H4 (cell line): ENCODE data around the gene SERPINH1. TPM values are rescaled to one million over a fixed set of nuclear protein-coding genes. Genes with fewer than 3 reads are reported as not detected.
A peak's percentile ranks its signal among the peaks of the same experiment; 100 is the strongest.

ENCODE experiments used
- DNase-seq: peaks from one replicate; pipeline ENCODE4 v3.0.0-alpha.2; 2015; ENCODE audit warnings: low spot score
- total RNA-seq: library from RNA; depleted of rRNA; stranded (reverse); fragments of >200 nt; shearing (Covaris generic); gene quantifications from 2 replicates; pipeline ENCODE4 v1.2.3, GENCODE V29; 2014

The SERPINH1 gene
- total RNA-seq, 1 experiment from 2014 or later: 986 TPM

DNA sequence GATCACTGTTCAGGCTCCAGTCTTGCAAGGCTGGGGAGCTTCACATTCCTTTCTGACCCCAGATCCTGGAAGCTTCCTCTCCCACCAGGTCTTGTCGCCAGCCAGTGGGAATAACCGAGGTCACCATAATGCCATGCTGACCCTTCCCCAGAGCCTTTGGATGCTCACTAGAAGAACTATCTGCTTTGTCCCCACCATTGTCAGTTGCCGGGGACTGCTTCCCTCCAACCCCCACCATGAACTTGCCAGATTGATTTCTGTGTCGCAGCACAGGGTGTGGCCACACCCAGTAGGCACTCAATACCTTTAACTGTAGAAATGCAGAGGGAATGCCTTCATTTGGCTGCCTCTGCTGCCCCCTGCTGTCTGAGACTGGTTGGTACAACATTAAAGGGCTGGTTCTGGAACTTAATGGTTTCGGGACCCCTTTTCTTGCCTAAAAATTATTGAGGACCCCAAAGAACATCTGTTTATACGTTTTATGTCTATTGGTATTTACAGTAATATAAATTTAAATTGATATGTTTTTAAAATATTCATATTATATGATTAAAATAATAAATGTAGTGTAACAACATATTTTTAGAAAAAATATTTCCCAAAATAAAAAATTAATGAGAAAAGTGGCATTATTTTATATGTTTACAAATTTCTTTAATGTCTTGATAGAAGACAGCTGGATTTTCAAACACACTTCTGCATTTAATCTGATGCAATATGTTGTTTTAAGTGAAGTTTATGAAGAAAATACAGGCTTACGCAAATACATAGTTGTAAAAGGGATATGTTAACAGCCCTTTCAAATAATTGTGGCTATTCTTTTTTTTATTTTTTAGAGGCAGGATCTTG is 29.6 kb upstream of the SERPINH1 start:
- peak; percentile 65 for DNase-seq

GRCh38 chr11:75533896-75534258 is 28.2 kb upstream of the SERPINH1 start:
- DNase-seq: no peak

DNA sequence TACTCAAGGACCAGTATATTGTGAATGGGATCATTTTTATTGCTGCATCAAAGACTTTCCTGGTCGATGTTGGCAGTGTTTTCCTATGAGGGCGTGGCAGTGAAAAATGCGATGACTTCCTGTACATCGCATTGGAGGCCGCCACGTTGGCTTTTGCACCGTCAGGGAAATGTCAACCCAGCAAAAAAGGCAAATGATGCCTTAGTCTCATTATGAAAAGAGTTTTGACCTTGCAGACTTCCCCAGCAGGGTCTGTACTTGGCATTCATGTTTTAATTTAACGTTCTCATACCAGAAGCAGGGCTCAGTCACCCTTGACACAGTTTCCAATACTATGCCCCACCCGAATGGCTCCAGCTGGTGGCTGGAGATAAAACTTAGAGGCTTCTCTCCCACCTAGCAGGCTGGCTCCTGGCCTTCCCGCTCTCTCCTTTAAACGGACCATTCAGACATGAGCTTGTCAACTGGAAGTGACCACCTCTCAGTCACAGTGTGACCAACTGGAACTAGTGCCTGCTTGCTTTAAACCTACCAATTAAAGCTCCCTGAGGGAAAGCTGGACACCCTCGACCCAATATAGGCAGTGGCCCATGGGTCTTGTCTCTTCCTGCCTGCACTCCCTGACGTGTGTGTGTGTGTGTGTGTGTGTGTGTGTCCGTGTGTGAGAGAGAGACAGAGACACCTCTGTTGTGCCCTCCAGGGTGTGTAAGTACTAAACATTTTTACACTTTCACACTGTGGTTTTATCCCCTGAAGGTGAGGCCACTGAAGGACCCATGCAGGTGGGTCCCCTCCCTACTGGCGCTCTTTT is 27.6 kb upstream of the SERPINH1 start:
- DNase-seq: no peak

DNA sequence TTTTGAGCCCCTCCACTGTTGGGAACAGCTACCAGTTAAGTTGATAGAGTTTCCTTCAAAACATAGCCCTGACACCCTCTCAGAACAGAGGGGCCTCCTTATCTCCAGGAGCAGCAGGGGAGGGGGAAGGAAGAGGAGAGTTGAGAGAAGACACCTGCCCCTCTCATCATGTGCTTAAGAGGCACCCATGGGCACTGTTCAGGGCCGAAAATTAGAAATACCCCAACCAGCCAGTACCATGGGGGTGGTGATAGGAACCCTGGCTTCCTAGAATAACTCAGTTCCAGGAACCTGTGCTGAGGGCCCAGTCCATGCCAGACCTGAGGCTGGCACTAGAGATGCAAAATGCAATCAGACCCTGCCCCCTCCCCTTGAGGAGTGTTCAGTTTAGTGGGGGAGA is 27.0 kb upstream of the SERPINH1 start:
- DNase-seq: no peak

- no peak for DNase-seq
Observed at GRCh38 chr11:75536786-75537641, 25.0 kb upstream of the SERPINH1 start.

DNA sequence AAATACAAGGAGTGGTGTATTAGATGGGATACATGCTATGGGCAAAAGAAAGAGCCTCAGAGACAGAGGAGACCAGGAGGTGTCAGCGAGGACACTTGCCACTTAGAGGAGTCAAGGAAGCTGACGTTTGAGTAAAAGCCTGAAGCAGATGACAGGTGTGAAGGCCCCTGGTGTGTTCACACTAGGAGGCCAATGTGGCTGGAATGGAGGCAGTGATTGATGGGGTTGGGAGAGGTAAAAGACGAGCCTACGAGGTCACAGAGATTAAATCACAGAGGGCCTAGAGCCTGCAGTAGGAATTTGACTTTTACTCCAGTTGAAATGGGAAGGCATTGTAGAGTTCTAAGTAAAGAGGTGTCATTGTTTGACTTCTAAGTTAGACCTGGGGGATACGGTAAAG is 24.3 kb upstream of the SERPINH1 start:
- DNase-seq: no peak

DNA sequence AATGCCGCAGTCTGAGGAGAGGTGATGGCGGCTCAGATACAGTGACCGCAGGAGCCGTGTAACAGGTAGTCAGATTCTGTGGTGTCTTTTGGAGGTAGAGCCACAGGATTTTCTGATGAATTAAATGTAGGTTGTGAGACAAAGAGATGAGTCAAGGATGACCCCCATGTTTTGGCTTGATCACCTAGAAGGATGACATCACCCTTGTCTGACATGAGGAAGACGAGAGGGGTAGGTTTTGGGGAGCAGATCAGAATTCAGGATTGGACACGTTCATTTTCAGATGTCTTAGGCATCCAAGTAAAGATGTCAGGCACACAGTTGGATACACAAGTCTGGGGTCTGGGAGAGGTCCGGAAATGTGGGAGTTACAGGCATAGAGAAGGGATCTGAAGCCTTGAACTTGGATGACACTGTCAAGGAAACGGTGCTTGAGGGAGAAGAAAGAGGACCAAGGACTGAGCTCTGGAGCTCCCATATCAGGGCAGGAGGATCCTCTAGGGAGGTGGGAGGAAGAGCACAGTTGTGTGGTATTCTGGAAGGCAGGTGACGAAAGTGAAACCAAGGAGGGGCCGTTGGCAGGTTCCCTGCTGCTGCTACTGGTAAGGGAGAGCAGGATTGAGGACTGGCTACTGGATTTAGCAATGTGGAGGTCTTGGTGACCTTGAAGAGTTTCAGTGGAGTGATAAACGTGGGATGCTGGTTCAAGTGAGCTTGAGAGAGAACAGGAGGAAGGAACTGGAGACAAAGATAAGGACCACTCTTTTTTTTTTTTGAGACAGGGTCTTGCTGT is 23.7 kb upstream of the SERPINH1 start:
- no peak for DNase-seq

- DNase-seq: no peak
Observed at GRCh38 chr11:75539459-75540334, 22.4 kb upstream of the SERPINH1 start.

GRCh38 chr11:75541193-75542087 is 20.6 kb upstream of the SERPINH1 start:
- no peak for DNase-seq

- no peak for DNase-seq
Observed at GRCh38 chr11:75542088-75542438, 20.0 kb upstream of the SERPINH1 start.

DNA sequence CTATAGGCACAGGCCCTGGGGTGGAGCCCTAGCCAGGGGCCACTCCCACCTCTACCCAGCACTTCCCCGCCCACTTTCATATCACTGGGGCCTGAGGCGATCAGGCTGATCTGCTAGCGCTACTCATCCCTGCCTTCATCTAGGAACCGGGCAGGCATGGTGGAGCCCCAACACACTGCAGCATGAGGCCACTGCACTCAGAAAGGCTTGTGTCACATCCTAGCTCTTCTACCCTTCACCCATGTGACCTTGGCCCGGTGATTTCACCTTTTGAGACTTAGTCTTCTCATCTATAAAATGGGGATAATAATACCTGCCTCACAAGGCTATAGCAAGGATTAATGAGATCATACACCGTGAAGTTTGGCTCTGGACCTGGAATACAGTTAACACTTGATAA is 18.2 kb upstream of the SERPINH1 start:
- no peak for DNase-seq

DNA sequence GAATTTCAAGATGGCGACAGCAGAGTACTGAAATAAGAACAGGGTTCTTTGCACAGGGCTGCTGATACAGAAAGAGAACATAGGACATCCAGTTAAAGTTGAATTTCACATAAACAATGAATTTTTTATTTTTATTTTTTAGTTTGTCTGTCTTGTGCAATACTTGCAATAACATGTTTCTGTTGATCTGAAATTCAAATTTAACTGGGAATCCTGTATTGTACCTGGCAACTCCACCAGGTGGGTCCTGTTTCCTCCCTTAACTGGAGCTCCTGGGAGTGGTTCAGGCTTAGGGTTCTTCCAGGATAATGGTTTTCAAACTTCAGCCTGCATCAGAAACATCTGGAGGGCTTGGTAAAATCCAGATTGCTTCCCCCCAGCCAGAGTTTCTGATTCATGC is 14.9 kb upstream of the SERPINH1 start:
- no peak for DNase-seq

DNA sequence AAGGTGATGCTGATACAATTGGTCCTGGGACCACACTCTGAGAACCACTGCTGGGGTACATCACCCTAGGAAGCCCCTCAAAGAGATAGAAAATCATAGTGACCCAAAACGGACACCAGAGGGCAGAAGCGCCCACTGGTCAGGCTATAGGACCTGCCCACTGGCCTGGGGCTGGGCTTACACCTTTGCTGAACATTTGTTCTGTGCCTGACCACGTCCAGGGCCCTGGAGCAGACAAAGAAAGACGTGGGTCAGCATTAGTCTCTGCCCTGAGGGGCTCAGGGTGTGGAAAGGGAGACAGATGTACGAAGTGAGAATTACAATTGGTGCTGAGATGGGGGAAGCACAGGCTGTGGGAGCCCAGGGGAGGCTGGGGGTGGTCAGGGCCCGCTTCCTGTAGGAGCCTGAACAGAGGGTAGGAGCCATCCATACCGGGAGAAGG is 14.4 kb upstream of the SERPINH1 start:
- DNase-seq: peak; percentile 59

GRCh38 chr11:75548595-75549272 is 13.3 kb upstream of the SERPINH1 start:
- no peak for DNase-seq

GRCh38 chr11:75549370-75549958 is 12.6 kb upstream of the SERPINH1 start:
- DNase-seq: no peak

DNA sequence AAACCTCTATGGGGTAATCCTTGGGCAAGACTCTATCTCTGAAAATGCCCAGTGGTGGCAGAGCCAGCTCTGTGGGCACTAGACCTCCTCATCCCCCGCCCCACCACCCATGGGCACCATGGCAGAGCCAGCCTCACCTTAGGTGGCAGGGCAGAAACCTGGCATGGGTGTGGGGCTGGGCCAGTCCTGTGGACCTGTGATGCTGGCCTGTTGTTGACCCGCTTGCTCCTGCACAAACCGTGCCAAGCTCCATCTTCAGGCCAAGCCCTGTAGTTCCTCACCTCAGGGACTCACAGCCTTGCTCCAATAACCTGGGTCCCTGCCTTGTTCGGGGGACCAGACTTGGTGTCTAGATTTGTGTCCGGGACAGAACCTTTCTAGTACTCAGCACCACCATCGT is 8.9 kb upstream of the SERPINH1 start:
- DNase-seq: no peak

- DNase-seq: no peak
Observed at GRCh38 chr11:75553889-75554257, 8.2 kb upstream of the SERPINH1 start.

GRCh38 chr11:75554258-75555022 is 7.6 kb upstream of the SERPINH1 start:
- DNase-seq: peak; percentile 99
